Measurements from ENCODE around the gene SDF4. TPM values are rescaled to one million over a fixed set of nuclear protein-coding genes. Genes with fewer than 3 reads are reported as not detected.
A peak's percentile ranks its signal among the peaks of the same experiment; 100 is the strongest.

The SDF4 gene, protein sequence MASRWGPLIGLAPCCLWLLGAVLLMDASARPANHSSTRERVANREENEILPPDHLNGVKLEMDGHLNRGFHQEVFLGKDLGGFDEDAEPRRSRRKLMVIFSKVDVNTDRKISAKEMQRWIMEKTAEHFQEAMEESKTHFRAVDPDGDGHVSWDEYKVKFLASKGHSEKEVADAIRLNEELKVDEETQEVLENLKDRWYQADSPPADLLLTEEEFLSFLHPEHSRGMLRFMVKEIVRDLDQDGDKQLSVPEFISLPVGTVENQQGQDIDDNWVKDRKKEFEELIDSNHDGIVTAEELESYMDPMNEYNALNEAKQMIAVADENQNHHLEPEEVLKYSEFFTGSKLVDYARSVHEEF
- 130 TPM for total RNA-seq (ENCODE audit: unreplicated experiment)
- long read RNA-seq, transcript SDF4-201 (7 exons, 2,079 nt) = minor isoform, 5 of 146 reads
- long read RNA-seq, transcript SDF4-202 (7 exons, 1,956 nt) = major isoform, 127 of 146 reads
- long read RNA-seq, partial matches to known transcripts = 11 of 146 reads
- long read RNA-seq, other reads (novel, unspliced or antisense) = 3 of 146 reads

DNA sequence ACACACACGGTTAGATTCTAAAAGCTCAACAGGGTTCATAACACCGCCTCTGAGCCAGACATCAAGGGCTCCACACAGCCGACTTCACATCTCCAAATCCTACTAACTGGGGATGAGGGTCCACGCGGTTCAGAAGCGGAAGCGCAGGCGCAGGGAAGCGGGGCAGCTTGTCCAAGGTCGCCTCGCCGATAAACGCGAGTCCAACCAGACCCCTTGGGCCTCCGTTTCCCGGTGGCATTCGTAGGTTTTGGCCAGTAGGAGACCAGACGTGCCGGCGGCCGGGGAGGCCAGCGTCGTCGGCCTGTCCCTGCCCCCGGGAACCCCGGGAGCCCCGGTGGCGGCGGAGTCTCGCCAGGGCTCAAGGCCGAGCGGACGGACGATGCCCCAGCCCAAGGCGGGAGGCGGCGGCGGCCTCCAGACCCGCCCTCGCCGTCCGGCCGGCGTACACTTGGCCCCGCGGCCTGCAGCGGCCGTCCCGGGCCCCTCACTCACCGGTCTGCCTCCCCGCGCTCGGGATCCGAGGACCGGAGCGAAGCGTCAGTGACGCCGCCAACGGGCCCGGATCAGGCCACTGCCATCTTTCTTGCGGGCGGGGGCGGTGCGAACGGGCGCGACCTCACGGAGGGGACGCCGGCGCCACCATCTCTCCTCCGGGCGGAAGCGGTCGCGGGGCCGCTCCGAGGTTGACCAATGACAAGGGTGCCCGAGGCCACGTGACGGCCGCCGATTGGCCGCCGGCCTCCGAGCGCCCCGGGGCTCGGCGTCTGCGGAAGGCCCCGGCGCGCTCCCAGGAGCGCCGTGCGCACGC is at the start of gene SDF4:
Gene SDF4 (minus strand): TSS at position 602 of the 808 bp plus-strand sequence. CDS start 3,229 bp downstream, outside the sequence.
- peak; percentile 12 for TF ChIP-seq CTCF (IDR thresholded peaks at IDR 0.05; ENCODE audit: unreplicated experiment)
- H3K27me3 Mint-ChIP-seq (ENCODE audit: unreplicated experiment) = peaks cover 15% of the 10 kb centered on the region

GRCh38 chr1:1280782-1281481 is 49.1 kb upstream of the SDF4 start:
- H3K36me3 Mint-ChIP-seq (ENCODE audit: low read depth, unreplicated experiment) = no peaks in the 10 kb centered on the region
- peaks cover 8% of the 10 kb centered on the region for H3K27me3 Mint-ChIP-seq (ENCODE audit: unreplicated experiment)
- no peaks in the 10 kb centered on the region for H3K4me1 Mint-ChIP-seq (ENCODE audit: unreplicated experiment)
- TF ChIP-seq CTCF (IDR thresholded peaks at IDR 0.05; ENCODE audit: unreplicated experiment) = no peak
- H3K9me3 Mint-ChIP-seq (ENCODE audit: unreplicated experiment) = no peaks in the 10 kb centered on the region
- DNase-seq (ENCODE audit: low spot score) = no peak
- no peak overlapping the region for H3K4me3 Mint-ChIP-seq (ENCODE audit: unreplicated experiment)
- H3K27ac Mint-ChIP-seq (ENCODE audit: unreplicated experiment) = no peak overlapping the region

More for the DNA sequence above, at the start of gene SDF4:
- peaks cover 11% of the 10 kb centered on the region for H3K36me3 Mint-ChIP-seq (ENCODE audit: low read depth, unreplicated experiment)
- H3K4me3 Mint-ChIP-seq (ENCODE audit: unreplicated experiment) = peak within 1 kb of the TSS; percentile 97
- no peaks in the 10 kb centered on the region for H3K9me3 Mint-ChIP-seq (ENCODE audit: unreplicated experiment)
- H3K4me1 Mint-ChIP-seq (ENCODE audit: unreplicated experiment) = peaks cover 22% of the 10 kb centered on the region
- DNase-seq (ENCODE audit: low spot score) = peak; percentile 94
- H3K27ac Mint-ChIP-seq (ENCODE audit: unreplicated experiment) = peak within 1 kb of the TSS; percentile 88

- Mint-ChIP-seq H3K4me3 (ENCODE audit: unreplicated experiment) (no peak overlapping the region), H3K9me3 (ENCODE audit: unreplicated experiment) (no peaks in the 10 kb centered on the region), H3K36me3 (ENCODE audit: low read depth, unreplicated experiment) (no peaks in the 10 kb centered on the region), H3K27ac (ENCODE audit: unreplicated experiment) (no peak overlapping the region), H3K27me3 (ENCODE audit: unreplicated experiment) (peaks cover 12% of the 10 kb centered on the region), H3K4me1 (ENCODE audit: unreplicated experiment) (no peaks in the 10 kb centered on the region)
- no peak for DNase-seq (ENCODE audit: low spot score)
- TF ChIP-seq CTCF (IDR thresholded peaks at IDR 0.05; ENCODE audit: unreplicated experiment) = no peak
These were observed 47.2 kb upstream of the SDF4 start for GRCh38 chr1:1279028-1279427.

GRCh38 chr1:1278620-1279019 is 46.8 kb upstream of the SDF4 start:
- Mint-ChIP-seq H3K4me3 (ENCODE audit: unreplicated experiment) (no peak overlapping the region), H3K27me3 (ENCODE audit: unreplicated experiment) (peaks cover 12% of the 10 kb centered on the region), H3K4me1 (ENCODE audit: unreplicated experiment) (no peaks in the 10 kb centered on the region), H3K27ac (ENCODE audit: unreplicated experiment) (no peak overlapping the region), H3K36me3 (ENCODE audit: low read depth, unreplicated experiment) (no peaks in the 10 kb centered on the region), H3K9me3 (ENCODE audit: unreplicated experiment) (no peaks in the 10 kb centered on the region)
- no peak for DNase-seq (ENCODE audit: low spot score)
- TF ChIP-seq CTCF (IDR thresholded peaks at IDR 0.05; ENCODE audit: unreplicated experiment) = no peak

All from endothelial cell (in vitro differentiated cells).